HG02798 (cell line): ENCODE data around the gene KCNJ11.

Source experiments
- ATAC-seq: cut with Tn5 transposase; IDR thresholded peaks from one replicate; pipeline ENCODE4 v1.9.1; 2021; ENCODE audit warnings: mild to moderate bottlenecking; ENCODE audit not compliant: unreplicated experiment, poor library complexity

The KCNJ11 gene

GRCh38 chr11:17410606-17411379 is 22.3 kb upstream of the KCNJ11 start:
- ATAC-seq = no peak

DNA sequence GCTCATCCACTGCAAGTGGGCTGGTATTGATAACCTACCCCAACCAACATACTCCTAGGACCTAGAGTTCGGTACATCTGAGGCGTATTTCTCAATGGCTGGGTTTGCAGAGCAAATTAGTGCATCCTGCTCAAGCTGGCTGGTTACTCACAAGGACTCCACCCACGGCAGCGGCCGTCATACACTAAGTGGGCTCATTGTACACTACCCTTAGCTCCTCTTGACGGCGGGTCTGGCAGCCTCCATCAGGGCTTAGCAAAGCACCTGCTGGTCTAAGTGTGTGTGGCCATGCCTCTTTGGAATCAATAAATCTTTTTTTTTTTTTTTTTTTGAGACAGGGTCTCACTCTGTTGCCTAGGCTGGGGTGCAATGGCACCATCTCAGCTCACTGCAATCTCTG is 20.2 kb upstream of the KCNJ11 start:
- ATAC-seq = no peak

- ATAC-seq = no peak
These were observed 19.6 kb upstream of the KCNJ11 start for GRCh38 chr11:17408026-17408425.

DNA sequence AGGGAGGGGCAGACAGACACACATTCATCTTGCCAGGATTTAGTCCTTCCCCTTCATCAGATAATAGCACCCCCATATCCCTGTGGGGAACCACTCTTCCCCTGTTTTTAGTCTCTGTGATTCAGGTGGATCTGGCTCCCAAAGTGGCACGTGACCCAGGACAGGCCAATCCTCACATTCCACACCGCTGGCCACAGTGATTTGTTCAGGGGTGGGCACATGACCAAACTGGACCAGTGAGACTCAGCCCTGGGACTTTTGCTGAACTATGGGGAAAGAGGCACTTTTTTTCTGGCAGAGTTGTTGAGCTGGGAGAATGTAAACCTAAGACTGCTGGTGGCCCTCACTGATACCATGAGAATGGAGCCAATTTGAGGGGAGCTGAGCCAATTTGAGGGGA is 19.1 kb upstream of the KCNJ11 start:
- no peak for ATAC-seq

DNA sequence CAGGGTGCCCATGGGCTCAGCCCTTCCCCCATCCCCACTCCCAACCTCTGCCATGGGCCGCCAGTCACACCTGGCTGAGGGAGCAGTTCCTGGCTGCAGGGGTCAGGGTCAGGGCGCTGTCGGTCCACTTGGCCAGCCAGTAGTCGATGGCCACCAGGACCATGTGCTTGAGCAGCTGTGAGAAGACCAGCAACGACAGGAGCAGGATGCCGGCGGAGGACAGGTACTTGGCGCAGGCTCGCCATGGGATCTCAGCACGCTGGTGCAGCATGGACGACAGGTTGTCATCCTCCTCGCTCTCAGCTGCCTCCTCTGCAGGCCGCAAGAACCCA is 18.3 kb upstream of the KCNJ11 start:
- ATAC-seq = no peak

GRCh38 chr11:17406082-17406817 is 17.8 kb upstream of the KCNJ11 start:
- no peak for ATAC-seq

- peak; percentile 34 for ATAC-seq
These were observed 17.0 kb upstream of the KCNJ11 start for GRCh38 chr11:17405232-17406005.

GRCh38 chr11:17403980-17404759 is 15.7 kb upstream of the KCNJ11 start:
- no peak for ATAC-seq

DNA sequence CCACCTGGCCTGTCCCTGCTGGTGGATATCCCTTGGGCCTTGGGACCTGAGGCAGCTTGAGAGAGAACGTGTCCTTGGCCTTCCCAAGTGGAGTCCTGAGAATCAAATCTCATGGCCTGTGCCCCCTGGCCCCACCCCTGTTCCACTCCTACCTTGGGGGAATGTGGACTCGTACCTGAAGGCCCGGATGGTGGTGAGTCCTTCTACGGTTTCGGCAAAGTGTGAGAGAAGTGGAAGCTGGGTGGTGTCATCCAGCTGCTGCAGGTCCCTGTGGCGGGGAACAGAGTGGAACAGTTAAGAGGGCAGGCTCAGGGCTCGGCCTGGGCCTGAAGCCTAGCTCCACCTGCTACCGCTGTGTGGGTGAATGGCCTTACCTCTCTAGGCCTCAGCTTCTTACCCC is 14.0 kb upstream of the KCNJ11 start:
- ATAC-seq = no peak

GRCh38 chr11:17401841-17402240 is 13.4 kb upstream of the KCNJ11 start:
- ATAC-seq = no peak

GRCh38 chr11:17401316-17401715 is 12.9 kb upstream of the KCNJ11 start:
- ATAC-seq = no peak

GRCh38 chr11:17400048-17400775 is 11.8 kb upstream of the KCNJ11 start:
- peak; percentile 69 for ATAC-seq

GRCh38 chr11:17399236-17399635 is 10.8 kb upstream of the KCNJ11 start:
- no peak for ATAC-seq

GRCh38 chr11:17397311-17398002 is 9.0 kb upstream of the KCNJ11 start:
- no peak for ATAC-seq

DNA sequence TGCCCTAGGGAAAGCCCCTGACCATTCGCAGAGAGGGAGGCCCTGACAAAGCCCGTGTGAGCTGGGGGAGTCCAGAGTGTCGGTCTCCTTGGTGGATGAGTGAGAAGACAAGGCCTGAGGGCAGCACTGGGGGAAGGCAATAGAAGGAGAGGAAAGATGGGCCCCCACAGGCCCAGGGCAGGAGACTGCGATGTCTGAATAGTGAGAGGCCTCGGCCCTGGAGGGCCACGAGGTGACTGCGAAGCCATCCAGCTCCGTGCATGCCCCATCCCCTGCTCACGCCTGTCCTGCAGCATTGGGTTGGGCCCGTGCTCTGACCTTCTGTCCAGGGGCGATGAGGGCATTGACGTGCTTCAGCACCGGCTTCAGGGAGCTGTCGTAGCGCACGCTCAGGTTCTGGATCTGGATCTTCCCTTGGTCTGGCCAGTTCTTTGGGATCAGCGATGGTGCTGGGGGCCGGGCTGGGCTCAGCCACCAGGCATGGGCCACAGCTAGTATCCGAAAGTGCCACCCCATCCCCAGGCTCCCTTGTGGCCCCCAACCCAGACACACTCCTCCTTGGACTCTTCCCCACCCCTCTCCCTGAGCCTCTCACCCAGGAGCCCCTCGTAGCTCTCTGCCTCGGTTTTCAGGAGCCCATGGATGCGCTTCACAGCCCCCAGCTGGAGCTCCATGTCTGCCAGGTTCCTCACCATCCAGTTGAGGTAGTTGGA is 8.3 kb upstream of the KCNJ11 start:
- ATAC-seq = no peak

DNA sequence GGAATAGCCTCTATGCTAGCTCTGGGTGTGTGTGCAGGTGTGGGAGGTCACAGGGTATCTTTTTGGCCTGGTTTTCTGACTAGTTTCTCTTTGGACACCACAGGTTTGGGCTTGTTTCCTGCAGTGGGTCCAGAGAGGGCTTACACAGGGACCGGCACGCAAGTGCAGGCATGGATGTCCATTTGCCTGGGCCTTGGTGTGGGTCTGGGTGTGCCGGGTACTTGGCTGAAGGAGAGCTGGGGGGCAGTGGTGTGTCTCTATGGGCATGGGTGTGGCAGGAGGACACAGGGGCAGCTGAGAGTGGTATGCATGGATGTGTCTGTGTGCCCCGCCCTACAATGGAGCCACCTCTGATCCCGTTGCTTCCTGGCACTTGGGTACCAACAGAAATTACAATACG is 7.5 kb upstream of the KCNJ11 start:
- ATAC-seq = no peak

DNA sequence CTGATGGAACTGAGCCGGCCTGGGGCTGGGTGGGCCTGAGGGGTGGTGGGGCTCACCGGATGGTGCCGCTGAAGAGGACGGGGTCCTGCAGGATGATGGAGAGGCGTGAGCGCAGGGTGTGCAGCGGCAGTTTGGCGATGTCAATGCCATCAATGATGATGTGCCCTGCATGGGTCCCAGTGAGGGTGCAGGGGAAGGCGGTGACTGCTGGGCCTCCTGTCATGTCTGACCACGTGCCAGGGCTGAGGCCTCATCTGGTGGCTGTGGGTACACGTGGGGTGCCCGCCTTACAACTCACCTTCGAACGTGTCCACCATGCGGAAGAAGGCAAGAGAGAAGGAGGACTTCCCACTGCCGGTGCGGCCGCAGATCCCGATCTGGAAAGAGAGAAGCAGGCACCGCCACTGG is 7.1 kb upstream of the KCNJ11 start:
- ATAC-seq = no peak

DNA sequence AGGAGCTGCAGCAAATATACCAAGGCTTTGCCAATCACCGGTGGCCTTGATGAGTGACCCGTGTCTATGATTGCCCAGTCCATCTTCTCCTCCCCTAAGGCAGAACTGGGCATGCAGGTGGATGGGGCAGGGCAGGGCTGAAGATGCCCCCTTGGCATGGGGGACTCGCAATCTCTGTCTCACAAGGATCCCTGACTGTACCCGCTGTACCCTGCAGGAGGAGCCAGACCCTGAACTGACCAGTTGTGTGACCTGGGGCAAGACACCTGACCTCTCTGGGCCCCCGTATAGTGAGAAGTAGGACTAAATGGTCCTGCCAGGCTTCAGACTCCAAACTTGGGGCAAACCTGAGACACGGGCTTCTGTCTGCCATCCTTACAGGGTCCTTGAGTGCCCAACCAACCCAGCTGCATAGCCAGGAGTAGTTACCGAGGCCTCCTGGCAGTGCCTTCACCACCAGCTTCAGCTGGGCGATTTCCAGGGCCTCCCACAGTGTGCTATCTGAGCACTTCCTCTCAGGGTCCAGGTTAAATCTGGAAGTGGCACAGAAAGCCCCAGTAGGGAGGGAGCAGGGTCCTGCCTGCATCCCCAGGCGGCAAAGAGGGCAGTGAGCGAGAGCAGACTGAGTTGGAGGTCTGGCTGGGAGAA is 6.4 kb upstream of the KCNJ11 start:
- no peak for ATAC-seq
